Central memory CD4-positive, alpha-beta T cell (primary cell): Measurements from ENCODE around the gene PTMS.
A peak's percentile ranks its signal among the peaks of the same experiment; 100 is the strongest.

Experiments
- DNase-seq: peaks from one replicate; pipeline ENCODE4 v3.0.0; 2022

The PTMS gene

GRCh38 chr12:6790496-6791150 is 24.5 kb downstream of the PTMS start:
- DNase-seq: peak; percentile 62

GRCh38 chr12:6791931-6792520 is 25.9 kb downstream of the PTMS start:
- no peak for DNase-seq

- peak; percentile 66 for DNase-seq
These were observed 26.5 kb downstream of the PTMS start for GRCh38 chr12:6792522-6793201.

GRCh38 chr12:6795088-6795487 is 28.9 kb downstream of the PTMS start:
- no peak for DNase-seq

GRCh38 chr12:6796576-6796975 is 30.4 kb downstream of the PTMS start:
- no peak for DNase-seq

- DNase-seq: no peak
These were observed 33.0 kb downstream of the PTMS start for GRCh38 chr12:6799147-6799546.

GRCh38 chr12:6807170-6807569 is 41.0 kb downstream of the PTMS start:
- DNase-seq: no peak

GRCh38 chr12:6809056-6809455 is 42.9 kb downstream of the PTMS start:
- DNase-seq: no peak

- DNase-seq: no peak
These were observed 44.6 kb downstream of the PTMS start for GRCh38 chr12:6810758-6811157.

GRCh38 chr12:6813363-6813762 is 47.2 kb downstream of the PTMS start:
- no peak for DNase-seq

- no peak for DNase-seq
These were observed 50.4 kb downstream of the PTMS start for GRCh38 chr12:6816598-6816997.

GRCh38 chr12:6817098-6817497 is 50.9 kb downstream of the PTMS start:
- DNase-seq: no peak

- DNase-seq: no peak
These were observed 51.5 kb downstream of the PTMS start for GRCh38 chr12:6817662-6818157.

- DNase-seq: no peak
These were observed 52.1 kb downstream of the PTMS start for GRCh38 chr12:6818222-6818621.

- no peak for DNase-seq
These were observed 52.5 kb downstream of the PTMS start for GRCh38 chr12:6818645-6819044.

- no peak for DNase-seq
These were observed 53.2 kb downstream of the PTMS start for GRCh38 chr12:6819106-6820030.

GRCh38 chr12:6820166-6820565 is 54.0 kb downstream of the PTMS start:
- no peak for DNase-seq
